GM12874 (cell line): ENCODE measurements around the gene BCL2.

ENCODE experiments used
- TF ChIP-seq, protein P1 (sequence below): IDR thresholded peaks from 2 replicates; pipeline ENCODE4 v1.5.1; 2011; ENCODE audit warnings: low read depth, mild to moderate bottlenecking, control low read depth, low read length, moderate library complexity; ENCODE audit not compliant: insufficient read depth

Gene BCL2

DNA sequence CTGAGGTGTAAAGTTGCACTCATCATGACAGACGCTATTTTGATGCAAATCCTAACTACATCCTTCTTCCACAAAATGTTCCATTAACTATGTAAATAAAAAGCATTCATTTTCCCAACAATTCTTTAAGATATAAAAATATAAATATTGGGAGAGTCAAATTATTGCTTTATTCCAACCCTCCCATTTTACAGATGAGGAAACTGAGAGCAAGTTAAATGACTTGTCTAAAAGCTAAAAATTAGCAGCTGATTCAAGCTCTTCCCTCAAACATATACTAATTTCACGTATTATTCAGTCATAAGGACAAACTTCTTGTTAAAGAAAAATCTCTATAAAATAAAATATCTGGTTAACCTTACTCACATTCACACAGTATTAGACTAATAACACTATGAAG lies 30.7 kb upstream of the BCL2 start:
- TF ChIP-seq, protein P1, sequence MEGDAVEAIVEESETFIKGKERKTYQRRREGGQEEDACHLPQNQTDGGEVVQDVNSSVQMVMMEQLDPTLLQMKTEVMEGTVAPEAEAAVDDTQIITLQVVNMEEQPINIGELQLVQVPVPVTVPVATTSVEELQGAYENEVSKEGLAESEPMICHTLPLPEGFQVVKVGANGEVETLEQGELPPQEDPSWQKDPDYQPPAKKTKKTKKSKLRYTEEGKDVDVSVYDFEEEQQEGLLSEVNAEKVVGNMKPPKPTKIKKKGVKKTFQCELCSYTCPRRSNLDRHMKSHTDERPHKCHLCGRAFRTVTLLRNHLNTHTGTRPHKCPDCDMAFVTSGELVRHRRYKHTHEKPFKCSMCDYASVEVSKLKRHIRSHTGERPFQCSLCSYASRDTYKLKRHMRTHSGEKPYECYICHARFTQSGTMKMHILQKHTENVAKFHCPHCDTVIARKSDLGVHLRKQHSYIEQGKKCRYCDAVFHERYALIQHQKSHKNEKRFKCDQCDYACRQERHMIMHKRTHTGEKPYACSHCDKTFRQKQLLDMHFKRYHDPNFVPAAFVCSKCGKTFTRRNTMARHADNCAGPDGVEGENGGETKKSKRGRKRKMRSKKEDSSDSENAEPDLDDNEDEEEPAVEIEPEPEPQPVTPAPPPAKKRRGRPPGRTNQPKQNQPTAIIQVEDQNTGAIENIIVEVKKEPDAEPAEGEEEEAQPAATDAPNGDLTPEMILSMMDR: no peak

DNA sequence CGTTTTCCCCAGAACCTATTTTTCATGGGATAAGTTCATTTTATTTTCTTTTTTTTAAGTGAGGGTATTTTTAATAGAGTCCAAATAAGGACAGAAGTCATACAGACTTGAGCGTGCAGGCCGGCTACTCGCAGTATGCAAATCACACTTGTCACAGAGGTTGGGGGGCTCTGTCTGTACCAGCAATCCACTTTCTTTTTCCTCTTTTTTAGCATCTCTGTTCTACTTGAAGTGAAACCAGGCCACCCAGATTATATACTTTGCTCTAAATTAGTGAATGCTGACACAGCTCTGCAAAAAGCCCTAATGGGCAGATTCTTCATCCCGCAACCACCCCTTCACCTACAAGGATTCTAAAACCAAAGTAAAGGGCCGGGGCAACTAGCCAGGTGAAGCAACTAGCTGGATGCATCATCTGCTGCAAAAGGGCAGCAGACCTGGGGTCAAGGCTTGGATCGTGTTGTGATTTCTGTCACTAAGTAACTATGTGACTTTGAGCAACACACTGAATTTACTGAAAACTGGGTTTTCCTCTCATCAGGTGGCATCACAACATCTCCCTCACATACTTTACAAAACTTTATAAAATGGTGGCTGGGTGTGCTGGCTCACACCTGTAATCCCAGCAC lies 29.1 kb upstream of the BCL2 start:
- TF ChIP-seq, protein P1: no peak

DNA sequence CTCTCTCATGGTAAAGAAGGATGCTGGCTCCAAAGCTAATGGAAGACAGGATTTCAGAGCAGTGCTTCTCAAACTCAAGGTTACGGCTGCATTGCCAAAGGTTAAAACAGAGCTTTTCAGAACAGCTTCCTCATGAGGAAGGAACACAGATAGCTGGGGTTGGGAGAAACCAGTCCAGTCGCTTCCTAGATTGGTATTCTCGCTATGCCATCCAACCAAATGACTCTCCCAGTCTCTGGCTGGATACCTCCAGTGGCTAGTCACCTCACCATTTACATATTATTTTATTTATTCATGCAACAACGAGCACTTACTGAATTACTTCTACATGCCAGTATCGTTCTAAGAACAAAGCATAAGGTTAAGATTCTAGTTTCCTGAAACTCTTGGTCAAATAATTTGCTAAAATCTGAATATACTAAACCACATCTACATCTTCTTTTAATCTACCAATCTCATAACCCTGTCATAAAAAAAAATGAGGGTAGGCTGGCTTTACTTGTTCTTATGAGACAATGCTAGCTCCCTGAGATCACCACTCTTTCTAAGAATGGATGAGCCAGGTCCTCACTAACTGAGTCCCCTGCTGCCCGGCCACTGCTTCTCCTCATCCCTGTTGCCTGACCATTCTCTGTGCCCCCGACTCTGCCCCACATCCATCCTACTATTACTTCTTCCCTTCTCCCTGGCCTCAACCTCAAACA lies 27.1 kb upstream of the BCL2 start:
- TF ChIP-seq, protein P1: no peak

DNA sequence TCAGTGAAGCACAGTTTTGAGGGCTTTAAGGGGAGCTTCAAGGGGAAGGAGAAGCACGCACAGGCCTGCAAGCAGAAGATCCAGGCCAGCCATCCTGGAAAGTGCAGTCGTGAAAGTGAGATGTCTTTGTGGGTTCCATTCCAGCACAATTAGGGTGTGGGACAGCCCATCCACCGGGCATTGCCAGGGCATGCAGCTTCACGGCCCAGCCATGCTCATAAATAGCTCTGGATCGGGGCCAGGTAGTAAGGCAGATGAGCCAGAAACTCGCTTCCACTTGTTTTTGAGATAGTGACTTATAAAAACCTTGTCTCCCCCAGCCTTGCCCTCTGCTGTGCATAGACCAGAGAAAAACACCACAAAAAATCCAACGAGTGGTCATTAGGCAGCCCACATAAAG lies 26.5 kb upstream of the BCL2 start:
- TF ChIP-seq, protein P1: no peak

DNA sequence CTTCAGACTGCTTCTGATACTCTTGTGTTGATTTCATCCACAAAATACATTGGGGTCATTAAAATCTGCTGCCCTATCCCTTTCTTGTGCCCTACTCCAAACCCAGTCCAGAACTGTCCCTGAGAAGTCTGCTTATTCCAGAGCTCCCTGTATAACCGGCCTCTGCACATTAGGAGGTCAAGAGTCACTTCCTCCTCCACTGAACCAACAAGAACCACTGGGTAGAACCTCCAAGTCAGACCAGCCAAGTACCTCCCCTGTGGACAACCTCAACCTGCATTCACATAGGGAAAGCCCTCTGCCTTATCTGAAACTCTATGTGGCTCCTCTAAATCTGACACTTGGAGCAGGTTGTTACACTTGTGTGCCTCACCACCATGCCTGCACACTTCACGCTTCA lies 25.3 kb upstream of the BCL2 start:
- TF ChIP-seq, protein P1: no peak

DNA sequence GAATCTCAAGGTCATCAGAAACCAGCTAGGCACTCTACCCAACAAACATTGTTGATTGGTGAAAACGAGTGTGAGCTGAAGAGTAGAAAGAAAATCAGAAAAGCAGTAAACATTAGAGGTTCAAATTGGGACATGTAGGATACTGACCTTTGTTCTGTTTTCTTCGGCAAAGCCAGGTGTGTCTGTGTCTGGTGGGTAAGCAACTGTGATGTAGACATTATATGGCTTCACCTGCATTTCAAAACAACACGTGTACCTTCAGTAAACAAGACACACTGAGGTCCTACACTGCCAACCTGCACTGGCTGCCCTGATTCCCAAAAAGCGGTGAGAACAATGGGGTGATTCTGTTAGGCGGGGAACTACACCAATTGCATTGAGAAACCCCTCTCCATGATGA lies 24.7 kb upstream of the BCL2 start:
- TF ChIP-seq, protein P1: no peak

DNA sequence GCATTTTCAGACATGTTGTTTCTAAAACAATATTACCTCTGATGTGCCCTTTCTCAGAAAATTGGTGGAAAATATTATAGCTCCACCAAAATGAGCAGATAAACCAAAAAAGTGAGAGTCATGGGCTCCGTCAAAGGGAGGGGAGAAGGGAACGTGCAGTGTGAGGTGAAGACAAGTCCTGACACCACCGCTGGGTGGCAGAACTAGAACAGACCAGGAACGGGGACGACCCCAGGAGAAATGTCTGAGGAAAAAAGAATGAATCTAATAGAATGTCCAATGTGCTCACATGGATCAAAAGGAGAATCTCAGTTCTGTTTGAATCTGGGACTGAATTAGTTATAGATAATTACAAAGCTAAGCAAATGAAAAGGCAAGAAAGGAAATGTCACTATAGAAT lies 22.6 kb upstream of the BCL2 start:
- TF ChIP-seq, protein P1: peak; percentile 55
